ENCODE measurements around the gene DCUN1D1.

DNA sequence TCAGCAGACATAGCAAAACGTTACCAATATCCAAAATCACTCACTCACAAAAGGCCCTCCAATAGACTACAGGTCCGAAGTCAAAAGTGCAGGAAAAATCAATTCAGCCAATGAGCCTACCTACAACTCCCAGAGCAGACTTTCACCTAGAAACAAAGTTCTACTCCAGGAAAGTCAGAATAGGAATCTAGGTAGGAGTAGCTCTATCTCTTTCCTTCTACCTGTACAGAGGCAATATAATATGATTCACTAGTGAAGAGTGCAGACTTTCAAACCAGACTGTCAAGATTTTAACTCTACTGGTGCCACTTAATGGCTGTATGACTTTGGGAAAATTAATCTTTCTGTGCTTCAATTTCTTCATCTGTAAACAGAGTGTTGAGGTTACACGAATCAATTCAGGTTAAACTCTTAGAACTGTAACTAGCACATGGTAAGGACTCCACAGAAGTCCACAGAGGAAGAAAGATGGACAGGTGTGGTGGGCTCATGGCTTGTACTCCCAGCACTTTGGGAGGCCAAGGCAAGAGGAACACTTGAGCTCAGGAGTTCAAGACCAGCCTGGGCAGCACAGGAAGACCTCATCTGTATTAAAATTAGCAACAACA lies 9.4 kb downstream of the DCUN1D1 start:
- TF ChIP-seq CTCF (IDR thresholded peaks at IDR 0.05) = no peak
- TF ChIP-seq POLR2A (IDR thresholded peaks at IDR 0.05) = no peak

Data from thyroid gland (tissue), 4 donors.